HG03469 (cell line): ENCODE data around the gene COL6A1.

ENCODE experiments used
- ATAC-seq: cut with Tn5 transposase; IDR thresholded peaks from one replicate; pipeline ENCODE4 v1.9.1; 2021; ENCODE audit warnings: mild to moderate bottlenecking, moderate library complexity, moderate number of reproducible peaks; ENCODE audit not compliant: unreplicated experiment

The COL6A1 gene

GRCh38 chr21:45980271-45980670 lies 1.3 kb upstream of the COL6A1 start:
- ATAC-seq = no peak

- ATAC-seq = no peak
These were observed 873 bp upstream of the COL6A1 start for GRCh38 chr21:45980697-45981096.

- ATAC-seq = no peak
These were observed 655 bp downstream of the COL6A1 start for GRCh38 chr21:45982092-45982757.

GRCh38 chr21:45982758-45983648 lies 1.4 kb downstream of the COL6A1 start:
- no peak for ATAC-seq

GRCh38 chr21:45983649-45983965 lies 2.0 kb downstream of the COL6A1 start:
- ATAC-seq = no peak

GRCh38 chr21:45983981-45984551 lies 2.5 kb downstream of the COL6A1 start:
- no peak for ATAC-seq

GRCh38 chr21:45984584-45985095 lies 3.1 kb downstream of the COL6A1 start:
- no peak for ATAC-seq

GRCh38 chr21:45985471-45986315 lies 4.1 kb downstream of the COL6A1 start:
- ATAC-seq = no peak

GRCh38 chr21:45986316-45987051 lies 4.9 kb downstream of the COL6A1 start:
- ATAC-seq = no peak

- ATAC-seq = no peak
These were observed 5.6 kb downstream of the COL6A1 start for GRCh38 chr21:45987121-45987711.

- no peak for ATAC-seq
These were observed 7.1 kb downstream of the COL6A1 start for GRCh38 chr21:45988366-45989347.

GRCh38 chr21:45989355-45990048 lies 7.9 kb downstream of the COL6A1 start:
- ATAC-seq = no peak

- no peak for ATAC-seq
These were observed 8.6 kb downstream of the COL6A1 start for GRCh38 chr21:45990049-45990711.

GRCh38 chr21:45990741-45991605 lies 9.4 kb downstream of the COL6A1 start:
- ATAC-seq = no peak

- no peak for ATAC-seq
These were observed 10.2 kb downstream of the COL6A1 start for GRCh38 chr21:45991606-45992300.
